ENCODE results near the gene GAREM1.

- TF ChIP-seq SP1 (IDR thresholded peaks at IDR 0.05) (no peak), CTCF (IDR thresholded peaks at IDR 0.05; ENCODE audit: low read depth, low read length, missing input control) (no peak), TAF1 (conservative IDR thresholded peaks at IDR 0.05) (no peak)
Observed at GRCh38 chr18:32267463-32267862, 203.2 kb downstream of the GAREM1 start.
